ENCODE results near the gene EXOC4.
"Not testable (repeated sequence)": the region's sequence is repeated elsewhere in the genome, so short reads cannot be mapped to it uniquely, and the experiment has no call there.

EXOC4 gene

GRCh38 chr7:133584956-133585668, 332.2 kb downstream of the EXOC4 start:
- no peak for DNase-seq

- DNase-seq, result no peak
Observed at GRCh38 chr7:133586253-133586652, 333.4 kb downstream of the EXOC4 start.

DNA sequence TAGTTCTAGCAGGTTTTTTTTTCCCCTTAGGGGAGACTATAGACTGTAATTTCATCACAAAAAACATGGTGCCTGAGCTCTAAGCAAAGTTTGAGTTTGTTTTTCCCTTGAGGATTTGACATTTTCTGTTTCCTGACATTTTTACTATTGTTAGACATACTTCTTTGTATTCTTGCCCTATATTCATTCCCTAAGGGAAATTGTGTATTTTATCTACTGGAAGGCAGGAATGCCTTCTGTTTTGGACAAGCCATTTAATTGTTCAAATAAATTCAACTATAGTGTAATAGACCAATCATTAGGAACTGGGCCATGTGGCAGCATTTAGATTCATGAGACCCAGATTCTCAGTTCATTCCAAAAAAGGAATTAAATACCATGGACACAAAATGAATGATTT, 335.0 kb downstream of the EXOC4 start:
- DNase-seq, result no peak

DNA sequence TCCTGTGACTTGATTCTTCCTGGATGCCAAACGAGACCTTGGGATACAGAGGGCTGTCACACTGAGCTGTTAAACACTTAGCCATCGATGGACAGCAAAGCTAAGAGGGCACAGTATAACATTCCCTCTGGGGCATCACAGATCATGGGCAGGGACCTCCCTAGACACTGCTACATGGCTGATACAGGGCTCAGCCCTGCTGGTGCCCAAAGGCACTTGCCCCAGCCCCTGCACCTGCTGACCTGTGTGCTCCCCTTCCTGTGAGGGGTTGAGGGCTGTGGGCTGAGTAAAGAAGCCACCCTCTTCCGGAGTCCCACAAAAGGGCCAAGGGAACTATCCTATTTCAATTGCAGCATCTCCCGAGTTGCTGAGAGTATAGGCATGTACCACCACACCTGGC, 337.9 kb downstream of the EXOC4 start:
- DNase-seq, result no peak

- no peak for DNase-seq
Observed at GRCh38 chr7:133591704-133592340, 338.9 kb downstream of the EXOC4 start.

DNA sequence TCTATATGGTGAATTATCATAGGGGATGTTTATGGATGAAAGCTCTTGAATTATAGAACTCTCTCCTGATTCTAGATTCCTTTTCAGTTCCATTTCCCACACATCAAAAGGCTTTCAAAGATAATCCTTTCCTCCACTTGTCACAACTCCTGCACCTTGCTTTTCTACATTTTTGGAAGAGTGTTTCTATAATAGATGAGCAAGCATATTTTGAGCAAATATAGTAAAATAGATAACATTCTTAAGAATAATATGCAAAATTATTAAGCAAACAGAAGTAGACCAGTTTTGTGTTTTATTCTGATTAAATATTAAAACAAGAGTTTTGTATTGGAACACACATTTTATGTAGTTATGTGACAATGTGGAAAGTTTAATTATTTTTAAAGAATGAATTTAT, 340.7 kb downstream of the EXOC4 start:
- no peak for DNase-seq

DNA sequence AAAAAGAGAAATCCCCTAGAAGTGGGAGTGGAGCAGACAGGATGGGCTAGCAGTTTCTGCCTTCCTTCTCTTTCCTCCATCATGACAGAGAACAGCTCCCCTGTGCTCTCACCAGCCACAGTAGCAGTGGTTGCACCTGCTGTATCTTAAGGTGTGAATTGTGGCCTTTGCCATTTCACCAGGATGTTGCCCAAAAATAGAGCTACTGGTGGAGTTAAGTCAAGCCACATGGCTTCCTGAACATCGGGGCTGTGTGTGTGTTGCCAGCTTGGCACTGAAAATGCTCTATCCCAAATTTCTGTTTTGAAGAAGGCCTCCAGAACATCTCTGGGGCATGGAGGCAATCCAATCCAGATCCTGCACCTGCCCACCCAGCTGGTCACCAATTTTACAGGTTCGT, 348.7 kb downstream of the EXOC4 start:
- DNase-seq, result no peak

DNA sequence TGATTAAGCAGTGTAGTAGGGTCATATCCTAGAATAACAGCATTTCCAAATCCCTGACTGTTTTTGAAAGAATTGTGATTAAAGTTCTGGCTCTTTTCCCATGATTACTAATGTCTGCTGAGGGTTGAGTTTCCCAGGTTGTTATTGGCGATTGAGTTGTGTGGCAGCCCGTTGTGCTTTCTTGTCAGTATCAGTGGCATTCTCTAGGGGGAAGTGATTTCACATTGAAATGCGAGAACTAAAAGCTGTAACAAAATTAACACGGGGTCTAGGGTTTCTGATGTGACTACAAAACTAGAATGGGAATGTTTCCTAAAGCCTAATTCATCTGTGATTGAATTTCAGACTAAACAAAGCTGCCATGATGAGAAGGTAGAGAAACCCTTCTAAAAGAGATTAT, 349.4 kb downstream of the EXOC4 start:
- DNase-seq, result no peak

- no peak for DNase-seq
Observed at GRCh38 chr7:133606991-133607390, 354.1 kb downstream of the EXOC4 start.

DNA sequence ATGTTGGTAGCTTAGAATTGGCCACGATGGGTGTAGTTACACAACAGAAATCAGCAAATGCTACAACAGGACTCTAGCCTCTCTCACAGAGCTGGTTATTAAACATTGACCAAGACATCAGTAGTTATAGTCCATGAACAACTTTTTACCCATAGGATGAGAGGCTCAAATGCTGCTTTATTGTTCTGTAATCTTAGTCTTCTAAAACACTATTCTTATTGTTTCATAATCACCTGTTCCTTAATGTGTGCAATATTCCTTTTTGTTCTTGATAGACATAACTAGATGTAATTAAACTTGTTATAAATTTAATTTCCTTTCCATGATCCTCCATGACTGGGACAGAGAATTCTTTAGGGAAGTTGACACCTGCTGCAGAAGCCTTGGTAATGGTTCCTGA, 356.9 kb downstream of the EXOC4 start:
- no peak for DNase-seq

DNA sequence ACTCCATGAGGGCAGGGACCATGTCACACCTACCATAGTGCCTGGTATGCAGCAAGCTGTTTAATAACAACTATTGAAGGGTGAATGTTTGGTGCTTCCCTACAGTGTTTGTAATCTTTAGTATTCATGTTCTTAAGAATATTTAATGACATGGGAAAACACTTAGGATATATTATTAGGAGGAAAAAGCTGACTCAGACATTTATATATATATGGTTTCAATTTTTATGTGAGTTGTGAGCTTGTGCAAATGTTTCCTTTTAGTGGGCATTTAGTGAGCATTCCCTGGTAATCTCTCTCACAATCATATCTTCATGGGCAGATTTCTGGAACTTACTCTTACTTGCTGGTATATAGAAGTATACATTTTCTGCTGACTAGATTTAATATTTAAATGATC, 359.1 kb downstream of the EXOC4 start:
- no peak for DNase-seq

DNA sequence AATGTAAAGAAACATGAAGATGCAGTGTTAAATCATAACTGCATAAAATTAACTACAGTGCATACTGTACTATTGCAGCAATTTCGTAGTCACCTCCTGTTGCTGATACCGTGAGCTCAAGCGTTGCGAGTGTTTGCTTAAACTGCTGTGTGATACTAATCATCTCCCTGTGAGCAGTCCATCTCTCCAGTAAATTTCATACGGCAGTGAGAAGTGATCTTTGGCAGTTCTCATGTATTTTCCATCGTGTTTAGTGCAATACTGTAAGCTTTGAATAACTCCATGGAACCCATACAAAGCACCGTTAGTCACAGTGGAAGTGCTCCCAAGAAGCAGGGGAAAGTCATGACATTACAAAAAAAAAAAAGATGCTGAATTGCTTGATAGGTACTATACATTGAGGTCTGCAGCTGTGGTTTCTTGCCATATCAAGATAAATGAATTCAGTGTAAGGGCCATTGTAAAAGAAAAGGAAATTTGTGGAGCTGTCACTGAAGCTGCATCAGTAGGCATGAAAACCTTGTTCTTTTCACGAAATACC, 360.4 kb downstream of the EXOC4 start:
- DNase-seq, result no peak

DNA sequence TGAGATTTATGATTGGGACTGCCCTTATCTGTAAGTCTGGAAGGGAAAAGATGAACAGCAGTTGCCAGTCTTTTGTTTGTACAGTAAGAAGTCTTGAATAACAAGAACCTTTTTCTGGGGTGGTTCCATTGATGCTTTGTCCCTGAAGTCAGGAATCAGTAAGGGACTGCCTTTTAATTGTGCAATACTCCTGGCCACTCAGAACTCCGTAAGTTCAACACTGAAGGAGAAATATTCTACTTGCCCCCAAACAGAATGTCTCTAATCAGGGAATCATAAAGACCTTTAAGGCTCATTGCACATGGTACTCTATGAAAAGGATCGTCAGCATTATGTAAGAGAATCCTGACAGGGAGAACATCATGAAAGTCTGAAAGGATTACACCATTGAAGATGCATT, 361.4 kb downstream of the EXOC4 start:
- DNase-seq, result no peak

DNA sequence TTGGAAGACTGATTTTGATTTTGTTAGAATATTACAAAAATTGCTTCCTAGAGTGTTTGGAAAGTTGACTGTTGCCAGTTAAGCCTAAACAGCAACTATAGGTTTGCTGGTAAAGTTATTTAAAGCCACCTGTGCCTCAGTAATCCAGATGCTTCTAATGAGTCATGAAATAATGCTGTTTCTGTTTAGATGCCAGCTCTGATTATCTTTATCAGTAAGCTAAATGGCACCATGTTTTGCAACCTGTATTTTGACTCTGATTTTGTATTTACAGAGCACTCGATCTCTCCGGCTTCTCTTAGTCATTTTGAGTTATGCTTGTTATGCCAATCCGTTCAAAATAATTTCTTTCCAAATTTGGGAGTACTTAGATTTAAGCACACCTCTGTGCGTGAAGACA, 366.1 kb downstream of the EXOC4 start:
- no peak for DNase-seq

DNA sequence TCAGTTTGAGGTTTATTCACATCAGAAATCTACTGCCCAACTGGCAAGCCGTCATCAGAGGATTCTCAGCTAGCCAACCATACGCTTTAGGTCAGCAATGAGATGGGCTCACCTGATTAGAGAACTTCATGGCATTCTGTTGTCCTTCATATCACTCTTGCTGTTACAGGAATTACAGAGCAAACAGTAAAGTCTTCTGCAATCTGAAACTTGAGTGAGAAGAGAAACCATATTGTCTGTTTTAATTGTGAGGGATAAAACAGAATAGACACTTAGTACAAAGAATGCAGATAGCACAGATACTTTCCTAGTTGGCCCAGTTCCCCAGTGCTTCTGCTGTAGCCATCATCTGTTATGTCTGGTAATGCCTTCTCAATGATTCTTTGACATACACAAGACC, 366.6 kb downstream of the EXOC4 start:
- DNase-seq, result no peak

GRCh38 chr7:133623721-133624120, 370.8 kb downstream of the EXOC4 start:
- DNase-seq, result no peak

GRCh38 chr7:133625046-133625445, 372.2 kb downstream of the EXOC4 start:
- no peak for DNase-seq

DNA sequence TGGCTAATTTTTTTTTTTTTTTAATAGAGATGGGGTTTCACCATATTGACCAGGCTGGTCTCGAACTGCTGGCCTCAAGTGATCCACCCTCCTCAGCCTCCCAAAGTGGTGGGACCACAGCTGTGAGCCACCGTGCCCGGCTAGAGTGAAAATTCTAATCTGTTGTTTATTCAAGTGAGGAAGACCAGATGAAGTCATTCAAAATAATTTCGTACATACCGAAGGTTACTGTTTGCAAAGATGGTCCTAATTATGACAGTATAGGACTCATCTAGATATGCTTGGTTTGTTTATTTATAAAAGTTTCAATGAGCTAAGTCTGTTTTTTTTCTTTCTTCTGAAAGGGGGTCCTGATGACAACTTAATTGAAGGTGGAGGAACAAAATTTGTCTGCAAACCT, 376.8 kb downstream of the EXOC4 start:
- DNase-seq, result no peak

GRCh38 chr7:133633055-133633454, 380.2 kb downstream of the EXOC4 start:
- DNase-seq, result no peak

DNA sequence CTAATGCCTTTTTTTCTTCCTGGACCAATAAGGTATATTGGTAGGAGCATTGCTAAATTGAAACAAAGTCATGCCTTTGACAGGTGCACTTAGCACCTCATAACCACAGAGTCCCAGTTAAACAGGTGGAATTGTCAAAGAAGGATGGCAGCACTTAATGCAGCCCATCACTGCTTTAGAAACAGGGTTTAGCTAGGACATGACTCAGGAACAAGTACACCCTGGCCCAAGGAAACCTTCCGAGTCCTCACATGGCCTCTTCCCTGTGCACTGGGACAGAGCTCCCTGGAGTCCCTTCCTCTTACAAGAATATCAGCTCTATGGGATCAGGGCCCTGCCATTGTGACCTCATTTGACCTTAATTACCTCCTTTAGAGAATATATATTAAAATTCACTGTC, 382.7 kb downstream of the EXOC4 start:
- no peak for DNase-seq

- no peak for DNase-seq
Observed at GRCh38 chr7:133638857-133639256, 386.0 kb downstream of the EXOC4 start.

DNA sequence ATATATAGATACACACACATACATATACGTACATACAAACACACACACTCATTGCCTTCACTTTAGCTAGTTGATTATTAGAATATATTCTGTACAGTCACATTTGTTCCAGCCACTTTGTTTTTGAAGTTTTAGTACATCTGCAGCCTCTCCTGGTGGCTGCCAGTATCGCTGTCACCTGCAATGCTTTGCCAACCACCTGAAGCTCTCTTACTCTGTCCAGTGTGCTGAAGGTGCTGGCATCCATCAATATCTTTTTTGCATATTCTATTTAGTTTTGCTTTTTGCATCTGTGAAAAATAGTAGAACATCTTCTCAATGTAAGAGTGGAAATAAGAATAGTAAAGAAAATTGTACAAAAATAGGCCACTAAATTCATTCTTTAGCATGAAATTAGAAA, 388.6 kb downstream of the EXOC4 start:
- no peak for DNase-seq

GRCh38 chr7:133642907-133643306, 390.0 kb downstream of the EXOC4 start:
- no peak for DNase-seq

- not testable (repeated sequence) for DNase-seq
Observed at GRCh38 chr7:133643652-133644051, 390.8 kb downstream of the EXOC4 start.

- DNase-seq, result no peak
Observed at GRCh38 chr7:133645884-133646391, 393.1 kb downstream of the EXOC4 start.
